DND-41 (cell line): ENCODE measurements around the gene CPED1.
"Not testable (repeated sequence)": the region's sequence is repeated elsewhere in the genome, so short reads cannot be mapped to it uniquely, and the experiment has no call there.

ENCODE experiments used
- ATAC-seq: fragments of 200-7000 bp; cut with Tn5 transposase; 3 replicates; pipeline ENCODE4 v1.9.1; 2021; ENCODE audit warnings: low read depth; ENCODE audit not compliant: insufficient read depth
- DNase-seq: peaks from one replicate; pipeline ENCODE4 v3.0.0-alpha.2; 2020
- H2AFZ ChIP-seq: 2 replicates; pipeline ENCODE4 v1.6.0; 2012; ENCODE audit warnings: low read depth, low read length
- H3K27ac ChIP-seq: 2 replicates; pipeline ENCODE4 v1.5.1; 2012; ENCODE audit warnings: low read length, inconsistent platforms
- H3K27me3 ChIP-seq: fragments of 200-600 bp; sonication (generic); 2 replicates; pipeline ENCODE4 v1.6.0; 2012; ENCODE audit warnings: low read length, mild to moderate bottlenecking, inconsistent platforms; ENCODE audit not compliant: insufficient read depth, poor library complexity
- H3K36me3 ChIP-seq: 2 replicates; pipeline ENCODE4 v1.5.1; 2012; ENCODE audit warnings: low read length, inconsistent platforms; ENCODE audit not compliant: insufficient read depth
- H3K4me1 ChIP-seq: 2 replicates; pipeline ENCODE4 v1.5.1; 2012; ENCODE audit warnings: mild to moderate bottlenecking, low read length; ENCODE audit not compliant: insufficient read depth
- H3K4me2 ChIP-seq: 2 replicates; pipeline ENCODE4 v1.6.0; 2012; ENCODE audit warnings: mild to moderate bottlenecking, moderate library complexity, low read length, inconsistent platforms; ENCODE audit not compliant: insufficient read depth
- H3K4me3 ChIP-seq, 2 experiments: fragments of 200-600 bp in 1 of 2; shearing (Covaris generic) in 1 of 2; 2 replicates each; pipeline ENCODE4 v1.5.1; 2012 to 2016; ENCODE audit warnings: inconsistent platforms in 2 of 2, low read length in 2 of 2, mild to moderate bottlenecking in 2 of 2, low read depth in 1 of 2, moderate library complexity in 1 of 2
- H3K79me2 ChIP-seq: 2 replicates; pipeline ENCODE4 v1.6.0; 2012; ENCODE audit warnings: low read length, inconsistent platforms; ENCODE audit not compliant: insufficient read depth
- H3K9ac ChIP-seq: 2 replicates; pipeline ENCODE4 v1.6.0; 2012; ENCODE audit warnings: low read depth, mild to moderate bottlenecking, inconsistent platforms, low read length, moderate library complexity
- H3K9me3 ChIP-seq: 2 replicates; pipeline ENCODE4 v1.5.1; 2012; ENCODE audit warnings: low read length, moderate library complexity, mild to moderate bottlenecking, inconsistent platforms; ENCODE audit not compliant: insufficient read depth, severe bottlenecking
- H4K20me1 ChIP-seq: 2 replicates; pipeline ENCODE4 v1.6.0; 2012; ENCODE audit warnings: low read length; ENCODE audit not compliant: insufficient read depth
- CTCF ChIP-seq: IDR thresholded peaks from 2 replicates; pipeline ENCODE4 v1.5.1; 2012; ENCODE audit warnings: borderline replicate concordance, low read length, moderate library complexity, mild to moderate bottlenecking; ENCODE audit not compliant: poor library complexity, severe bottlenecking; ENCODE audit errors: extremely low read depth
- EZH2 ChIP-seq: IDR thresholded peaks from 3 replicates; pipeline ENCODE4 v1.6.1; 2012; ENCODE audit warnings: borderline replicate concordance, low read depth, mild to moderate bottlenecking, moderate library complexity, low read length, inconsistent platforms; ENCODE audit not compliant: severe bottlenecking

Gene CPED1

DNA sequence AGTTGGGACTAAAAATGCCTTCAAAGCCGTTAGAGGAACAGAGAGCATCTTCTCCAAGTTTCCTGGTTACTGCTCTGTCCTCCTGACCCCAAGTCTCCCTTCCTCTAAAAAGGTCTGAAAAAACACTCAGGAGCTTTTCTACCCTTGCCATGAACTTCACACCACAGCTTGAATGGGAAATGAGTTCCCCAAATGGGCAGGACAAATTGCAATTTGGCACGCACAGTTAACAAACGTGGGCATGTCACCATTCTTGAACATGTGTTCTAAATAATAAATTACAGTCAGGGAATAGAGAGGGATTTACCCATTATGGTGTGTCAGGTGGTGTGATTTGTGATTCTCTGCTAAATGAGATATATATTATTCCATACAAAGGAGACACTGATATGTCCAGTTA lies 249.1 kb downstream of the CPED1 start:
- Histone ChIP-seq H3K27ac (no peak overlapping the region), H3K27me3 (no peaks in the 10 kb centered on the region), H3K36me3 (no peaks in the 10 kb centered on the region), H3K9ac (no peak overlapping the region), H3K4me2 (no peak overlapping the region), H3K4me1 (no peaks in the 10 kb centered on the region), H4K20me1 (no peaks in the 10 kb centered on the region), H2AFZ (no peak overlapping the region), H3K9me3 (no peaks in the 10 kb centered on the region), H3K79me2 (no peaks in the 10 kb centered on the region), H3K4me3 (no peak overlapping the region)
- no peak for ATAC-seq
- TF ChIP-seq CTCF, result no peak
- TF ChIP-seq EZH2, result no peak
- no peak for DNase-seq

DNA sequence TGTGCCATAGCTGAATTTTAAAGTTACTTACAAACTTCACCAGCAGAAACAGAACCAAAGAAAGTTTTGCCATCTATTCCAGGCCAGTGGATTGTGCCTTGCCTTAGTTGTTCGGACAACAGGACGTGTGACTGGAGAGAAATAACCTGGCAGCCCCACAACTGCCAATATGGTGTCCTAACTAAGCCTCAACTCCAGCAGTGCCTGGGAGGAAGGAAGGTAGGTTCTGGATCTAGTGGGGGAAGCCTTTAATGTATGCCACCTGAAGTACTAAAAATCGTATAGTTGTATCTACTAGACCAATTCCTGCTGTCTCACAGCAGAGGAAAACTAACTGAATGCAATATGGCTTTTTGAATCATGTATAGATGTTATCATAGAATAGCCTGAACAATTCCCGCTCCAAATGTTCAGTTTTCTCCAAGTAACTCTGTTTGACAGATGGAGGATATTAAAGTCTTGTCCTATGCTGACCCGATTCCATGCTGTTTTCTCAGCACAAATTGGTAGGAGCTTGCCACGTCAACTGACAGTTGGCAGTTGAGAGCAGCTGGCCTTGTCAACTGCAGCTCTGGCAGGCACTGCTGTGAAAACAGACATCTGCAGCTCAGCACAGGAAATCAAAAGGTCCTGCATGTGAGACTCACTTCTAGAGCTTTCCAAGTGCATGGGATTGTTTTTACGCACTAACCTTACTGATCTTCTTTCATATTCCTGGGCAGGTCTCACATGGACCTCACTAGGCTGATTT lies 255.8 kb downstream of the CPED1 start:
- peak; percentile 89 for DNase-seq
- H3K4me2 ChIP-seq, result peak overlapping the region; percentile 48
- ATAC-seq, result peak; percentile 94

GRCh38 chr7:121251367-121251766 lies 262.9 kb downstream of the CPED1 start:
- peaks cover 20% of the 10 kb centered on the region for H3K9me3 ChIP-seq
- H2AFZ ChIP-seq, ATAC-seq, H3K27ac ChIP-seq, H3K36me3 ChIP-seq, H3K4me3 ChIP-seq, H3K79me2 ChIP-seq, H3K27me3 ChIP-seq, H3K4me1 ChIP-seq, H3K9ac ChIP-seq, H4K20me1 ChIP-seq, DNase-seq, H3K4me2 ChIP-seq: not testable (repeated sequence)

More for the DNA sequence above, 255.8 kb downstream of the CPED1 start:
- Histone ChIP-seq H4K20me1 (no peaks in the 10 kb centered on the region), H3K4me1 (peaks cover 40% of the 10 kb centered on the region), H3K9ac (peak overlapping the region; percentile 62), H3K36me3 (no peaks in the 10 kb centered on the region; the same call in 1 of the 2 replicates), H2AFZ (peak overlapping the region; percentile 71), H3K79me2 (no peaks in the 10 kb centered on the region), H3K27me3 (no peaks in the 10 kb centered on the region), H3K9me3 (peaks cover 17% of the 10 kb centered on the region), H3K27ac (peak overlapping the region; percentile 100), H3K4me3 (peak overlapping the region in 1 of 2 experiments; percentile 18; a peak in 1 of 4 replicates)
- TF ChIP-seq CTCF (no peak), EZH2 (no peak)

DNA sequence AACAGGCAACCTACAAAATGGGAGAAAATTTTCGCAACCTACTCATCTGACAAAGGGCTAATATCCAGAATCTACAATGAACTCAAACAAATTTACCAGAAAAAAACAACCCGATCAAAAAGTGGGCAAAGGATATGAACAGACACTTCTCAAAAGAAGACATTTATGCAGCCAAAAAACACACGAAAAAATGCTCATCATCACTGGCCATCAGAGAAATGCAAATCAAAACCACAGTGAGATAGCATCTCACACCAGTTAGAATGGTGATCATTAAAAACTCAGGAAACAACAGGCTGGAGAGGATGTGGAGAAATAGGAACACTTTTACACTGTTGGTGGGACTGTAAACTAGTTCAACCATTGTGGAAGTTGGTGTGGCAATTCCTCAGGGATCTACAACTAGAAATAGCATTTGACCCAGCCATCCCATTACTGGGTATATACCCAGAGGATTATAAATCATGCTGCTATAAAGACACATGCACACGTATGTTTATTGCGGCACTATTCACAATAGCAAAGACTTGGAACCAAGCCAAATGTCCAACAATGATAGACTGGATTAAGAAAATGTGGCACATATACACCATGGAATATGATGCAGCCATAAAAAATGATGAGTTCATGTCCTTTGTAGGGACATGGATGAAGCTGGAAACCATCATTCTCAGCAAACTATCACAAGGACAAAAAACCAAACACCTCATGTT lies 264.2 kb downstream of the CPED1 start:
- H3K4me1 ChIP-seq, H3K9ac ChIP-seq, H3K27me3 ChIP-seq, H3K4me2 ChIP-seq, DNase-seq, H3K36me3 ChIP-seq, H3K4me3 ChIP-seq, H3K79me2 ChIP-seq, H2AFZ ChIP-seq, H4K20me1 ChIP-seq, H3K27ac ChIP-seq, ATAC-seq: not testable (repeated sequence)
- peaks cover 19% of the 10 kb centered on the region for H3K9me3 ChIP-seq
